GM08714 (cell line): ENCODE measurements around the gene SLC2A13.

ENCODE experiments used
- H3K4me3 ChIP-seq: fragments of 200-500 bp; sonication (Bioruptor generic); 2 replicates; pipeline ENCODE4 v1.5.1; 2014; ENCODE audit warnings: mild to moderate bottlenecking, low read length, inconsistent platforms
- ZNF274 ChIP-seq: IDR thresholded peaks from 2 replicates; pipeline ENCODE4 v1.6.1; 2012; ENCODE audit warnings: mild to moderate bottlenecking, low read depth, low read length

The SLC2A13 gene

GRCh38 chr12:40105515-40106201 lies at the start of gene SLC2A13:
TSS of gene SLC2A13 (minus strand) at chr12:40106081. CDS start at chr12:40105808, 273 bp downstream.
- H3K4me3 ChIP-seq: peak within 1 kb of the TSS; percentile 63
- no peak for TF ChIP-seq ZNF274

- TF ChIP-seq ZNF274: no peak
- no peak overlapping the region for H3K4me3 ChIP-seq
Observed at GRCh38 chr12:40154381-40154780, 48.5 kb upstream of the SLC2A13 start.

GRCh38 chr12:40153432-40153831 lies 47.6 kb upstream of the SLC2A13 start:
- no peak for TF ChIP-seq ZNF274
- H3K4me3 ChIP-seq: no peak overlapping the region

GRCh38 chr12:40152783-40153383 lies 47.0 kb upstream of the SLC2A13 start:
- no peak overlapping the region for H3K4me3 ChIP-seq
- no peak for TF ChIP-seq ZNF274

GRCh38 chr12:40149673-40150260 lies 43.9 kb upstream of the SLC2A13 start:
- no peak overlapping the region for H3K4me3 ChIP-seq
- no peak for TF ChIP-seq ZNF274

- TF ChIP-seq ZNF274: no peak
- no peak overlapping the region for H3K4me3 ChIP-seq
Observed at GRCh38 chr12:40146800-40147797, 41.2 kb upstream of the SLC2A13 start.

- no peak for TF ChIP-seq ZNF274
- no peak overlapping the region for H3K4me3 ChIP-seq
Observed at GRCh38 chr12:40145896-40146295, 40.0 kb upstream of the SLC2A13 start.

- no peak for TF ChIP-seq ZNF274
- H3K4me3 ChIP-seq: no peak overlapping the region
Observed at GRCh38 chr12:40144023-40144422, 38.1 kb upstream of the SLC2A13 start.

GRCh38 chr12:40142001-40142744 lies 36.3 kb upstream of the SLC2A13 start:
- no peak for TF ChIP-seq ZNF274
- H3K4me3 ChIP-seq: no peak overlapping the region

- TF ChIP-seq ZNF274: no peak
- H3K4me3 ChIP-seq: no peak overlapping the region
Observed at GRCh38 chr12:40138526-40138925, 32.6 kb upstream of the SLC2A13 start.

GRCh38 chr12:40137252-40137651 lies 31.4 kb upstream of the SLC2A13 start:
- no peak overlapping the region for H3K4me3 ChIP-seq
- TF ChIP-seq ZNF274: no peak

GRCh38 chr12:40127408-40127807 lies 21.5 kb upstream of the SLC2A13 start:
- H3K4me3 ChIP-seq: no peak overlapping the region
- TF ChIP-seq ZNF274: no peak

GRCh38 chr12:40123496-40123895 lies 17.6 kb upstream of the SLC2A13 start:
- no peak for TF ChIP-seq ZNF274
- H3K4me3 ChIP-seq: no peak overlapping the region
